CD4-positive, alpha-beta T cell (primary cell): ENCODE data around the gene ADIRF. TPM values are rescaled to one million over a fixed set of nuclear protein-coding genes. Genes with fewer than 3 reads are reported as not detected.

ENCODE experiments used
- ATAC-seq: fragments of 200-7000 bp; cut with Tn5 transposase; one replicate; pipeline ENCODE4 v1.10.0; 2022; ENCODE audit warnings: mild to moderate bottlenecking; ENCODE audit not compliant: poor library complexity
- CTCF ChIA-PET: fragments of 350-600 bp; sonication (Branson Sonifier 250); formaldehyde crosslinking; loops from one replicate; lab custom pipeline; 2021; ENCODE audit warnings: antibody characterized with exemption, inconsistent platforms; lab: Charles Lee
- POLR2A ChIA-PET: fragments of 350-600 bp; sonication (Branson Sonifier 250); formaldehyde crosslinking; loops from one replicate; lab custom pipeline; 2021; ENCODE audit warnings: antibody characterized with exemption, inconsistent platforms; lab: Charles Lee
- DNase-seq, 14 experiments: peaks; one replicate each; pipeline ENCODE4 v3.0.0-alpha.2; 2013 to 2020; ENCODE audit warnings: mixed read lengths in 2 of 14
- H3K27ac ChIP-seq, 2 donors: one replicate each; pipeline versions ENCODE4 v1.5.1 to v1.7.0; 2013; ENCODE audit warnings: low read length in 2 of 2, low read depth in 1 of 2, mild to moderate bottlenecking in 1 of 2
- H3K27me3 ChIP-seq, 2 experiments: 1 replicate in 1 of 2; 2 replicates in 1 of 2; pipeline versions ENCODE4 v1.6.1 to v1.7.0; 2013; ENCODE audit warnings: low read length in 2 of 2, control low read depth in 1 of 2, mild to moderate bottlenecking in 1 of 2, moderate library complexity in 1 of 2; ENCODE audit not compliant: insufficient read depth in 2 of 2, control insufficient read depth in 1 of 2
- H3K36me3 ChIP-seq: one replicate; pipeline ENCODE4 v1.6.1; 2013; ENCODE audit warnings: low read length, control low read depth; ENCODE audit not compliant: insufficient read depth
- H3K4me1 ChIP-seq: one replicate; pipeline ENCODE4 v1.6.1; 2013; ENCODE audit warnings: low read length, control low read depth; ENCODE audit not compliant: insufficient read depth
- H3K4me3 ChIP-seq: one replicate; pipeline ENCODE4 v1.5.1; 2013; ENCODE audit warnings: mild to moderate bottlenecking, low read length, moderate library complexity
- H3K9me3 ChIP-seq, 2 experiments: 1 replicate in 1 of 2; 2 replicates in 1 of 2; pipeline versions ENCODE4 v1.6.1 to v1.7.0; 2013; ENCODE audit warnings: low read length in 2 of 2, mild to moderate bottlenecking in 2 of 2, control low read depth in 1 of 2, moderate library complexity in 1 of 2; ENCODE audit not compliant: control insufficient read depth in 1 of 2, insufficient read depth in 1 of 2
- H3K27ac Mint-ChIP-seq: one replicate; pipeline ENCODE4 v1.8.0; 2020; ENCODE audit warnings: mixed read lengths
- H3K27me3 Mint-ChIP-seq: one replicate; pipeline ENCODE4 v1.8.0; 2021; ENCODE audit warnings: mixed read lengths
- H3K36me3 Mint-ChIP-seq: one replicate; pipeline ENCODE4 v1.8.0; 2021; ENCODE audit warnings: low read depth, mixed read lengths
- H3K4me1 Mint-ChIP-seq: one replicate; pipeline ENCODE4 v1.8.0; 2021; ENCODE audit warnings: low read depth, mixed read lengths
- H3K4me3 Mint-ChIP-seq: one replicate; pipeline ENCODE4 v1.8.0; 2020; ENCODE audit warnings: mild to moderate bottlenecking, mixed read lengths
- H3K9me3 Mint-ChIP-seq: one replicate; pipeline ENCODE4 v1.8.0; 2020; ENCODE audit warnings: mixed read lengths
- CTCF ChIP-seq: fragments of 200-600 bp; IDR thresholded peaks from one replicate; pipeline ENCODE4 v1.8.0; 2022; ENCODE audit warnings: antibody characterized with exemption, mild to moderate bottlenecking
- intact Hi-C, 2 experiments: fragments of 100-400 bp; cut with DNase I in 1 of 2; cut with micrococcal nuclease in 1 of 2; formaldehyde crosslinking; loops; one replicate each; pipeline versions ENCODE4 v1.15.1 to v1.9.0; 2023 to 2025; cut with DNase I, micrococcal nuclease
- total RNA-seq, 174 experiments: library from RNA in 2 of 174; stranded (reverse) in 2 of 174; gene quantifications; one replicate each; pipeline ENCODE4 v1.2.3 and lab custom pipeline; 2021 to 2026

ADIRF gene
- total RNA-seq, 2 experiments from 2014 or later = not detected

GRCh38 chr10:86960003-86960862 lies 8.0 kb upstream of the ADIRF start:
- TF ChIP-seq CTCF = no peak
- no peaks in the 10 kb centered on the region for H3K9me3 ChIP-seq
- no peak overlapping the region for H3K4me3 Mint-ChIP-seq
- H3K36me3 Mint-ChIP-seq = no peaks in the 10 kb centered on the region
- no peak overlapping the region for H3K4me3 ChIP-seq
- H3K27ac ChIP-seq = no peak overlapping the region
- intact Hi-C loops = loop anchor here (10.0 kb wide), 2 partner anchors 275 to 555 kb away; no protein-coding TSS in a partner anchor
- ChIA-PET CTCF (interaction anchor here (0.9 to 1.5 kb wide), 4 partner anchors 10 to 132 kb away, joined by 3 to 8 read pairs (median 6); no protein-coding TSS in a partner anchor), POLR2A (no interaction called here)
- H3K27me3 Mint-ChIP-seq = peaks cover 3% of the 10 kb centered on the region
- H3K4me1 ChIP-seq = peaks cover 41% of the 10 kb centered on the region
- DNase-seq (peak in 5 of 14 experiments; percentile 32 to 77 (median 61)), ATAC-seq (peak; percentile 91)
- no peaks in the 10 kb centered on the region for H3K36me3 ChIP-seq
- no peaks in the 10 kb centered on the region for H3K27me3 ChIP-seq
- H3K27ac Mint-ChIP-seq = no peak overlapping the region
- H3K9me3 Mint-ChIP-seq = no peaks in the 10 kb centered on the region
- H3K4me1 Mint-ChIP-seq = peaks cover 4% of the 10 kb centered on the region

GRCh38 chr10:86960863-86961434 lies 7.3 kb upstream of the ADIRF start:
- Histone ChIP-seq H3K36me3 (no peaks in the 10 kb centered on the region), H3K4me1 (peaks cover 38% of the 10 kb centered on the region), H3K9me3 (no peaks in the 10 kb centered on the region), H3K27ac (no peak overlapping the region), H3K27me3 (no peaks in the 10 kb centered on the region), H3K4me3 (no peak overlapping the region)
- Mint-ChIP-seq H3K9me3 (no peaks in the 10 kb centered on the region), H3K36me3 (no peaks in the 10 kb centered on the region), H3K27me3 (peaks cover 3% of the 10 kb centered on the region), H3K4me3 (no peak overlapping the region), H3K4me1 (peaks cover 9% of the 10 kb centered on the region), H3K27ac (no peak overlapping the region)
- ATAC-seq (no peak), DNase-seq (peak in 3 of 14 experiments; percentile 1 to 11 (median 8))
- CTCF ChIA-PET = interaction anchor here (0.9 to 1.5 kb wide), 4 partner anchors 9 to 132 kb away, joined by 3 to 8 read pairs (median 6); no protein-coding TSS in a partner anchor
- POLR2A ChIA-PET = no interaction called here
- intact Hi-C loops = loop anchor here (10.0 kb wide), 2 partner anchors 276 to 556 kb away; no protein-coding TSS in a partner anchor
- TF ChIP-seq CTCF = no peak

- H3K4me3 ChIP-seq = no peak overlapping the region
- Mint-ChIP-seq H3K27ac (no peak overlapping the region), H3K4me1 (peaks cover 16% of the 10 kb centered on the region), H3K9me3 (no peaks in the 10 kb centered on the region), H3K27me3 (peaks cover 3% of the 10 kb centered on the region), H3K4me3 (no peak overlapping the region), H3K36me3 (no peaks in the 10 kb centered on the region)
- DNase-seq (peak in 1 of 14 experiments; percentile 42), ATAC-seq (no peak)
- H3K27ac ChIP-seq = no peak overlapping the region
- ChIA-PET CTCF (no interaction called here), POLR2A (no interaction called here)
- H3K9me3 ChIP-seq = no peaks in the 10 kb centered on the region
- peaks cover 39% of the 10 kb centered on the region for H3K4me1 ChIP-seq
- H3K27me3 ChIP-seq = no peaks in the 10 kb centered on the region
- no peak for TF ChIP-seq CTCF
- H3K36me3 ChIP-seq = no peaks in the 10 kb centered on the region
- intact Hi-C loops = loop anchor here (10.0 kb wide), 2 partner anchors 277 to 557 kb away; no protein-coding TSS in a partner anchor
Observed at GRCh38 chr10:86961481-86962091, 6.7 kb upstream of the ADIRF start.
